MM.1S (cell line): ENCODE data around the gene IL17RE.

Experiments used
- CTCF ChIP-seq: fragments of 300-600 bp; sonication (generic); IDR thresholded peaks from 2 replicates; pipeline ENCODE4 v1.5.1; 2016; ENCODE audit warnings: antibody characterized with exemption, low read length, mixed read lengths
- EZH2 ChIP-seq: fragments of 300-600 bp; sonication (generic); optimal IDR thresholded peaks from 2 replicates; pipeline ENCODE3; 2017; ENCODE audit warnings: low read depth, mild to moderate bottlenecking, antibody characterized with exemption, low read length, mixed read lengths
- EZH2phosphoT487 ChIP-seq: fragments of 300-600 bp; sonication (generic); IDR thresholded peaks from 2 replicates; pipeline ENCODE4 v1.6.1; 2018; ENCODE audit warnings: antibody characterized with exemption, low read length

GRCh38 chr3:9933561-9934234 is 31.1 kb downstream of the IL17RE start, which contains the start of gene CRELD1:
- TF ChIP-seq CTCF (no peak), EZH2 (no peak), EZH2phosphoT487 (no peak)
